Activated CD8-positive, alpha-beta T cell treated with anti-CD3 and anti-CD28 coated beads, Interleukin-2, amount 10 ng/mL, durations not matched to agents 7 days and 5 days (primary cell): ENCODE data around the gene MAT2A. TPM values are rescaled to one million over a fixed set of nuclear protein-coding genes. Genes with fewer than 3 reads are reported as not detected.
A peak's percentile ranks its signal among the peaks of the same experiment; 100 is the strongest.
"Not testable (repeated sequence)": the region's sequence is repeated elsewhere in the genome, so short reads cannot be mapped to it uniquely, and the experiment has no call there.

Experiments
- ATAC-seq: fragments of 150-1000 bp; cut with Tn5 transposase; one replicate; pipeline ENCODE4 v1.10.0; 2021; ENCODE audit warnings: moderate library complexity
- CTCF ChIA-PET: fragments of 350-600 bp; sonication (Branson Sonifier 250); formaldehyde crosslinking; loops from one replicate; lab custom pipeline; 2021; ENCODE audit warnings: antibody characterized with exemption; lab: Charles Lee
- POLR2A ChIA-PET: fragments of 350-600 bp; sonication (Branson Sonifier 250); formaldehyde crosslinking; loops from one replicate; lab custom pipeline; 2021; ENCODE audit warnings: antibody characterized with exemption; lab: Charles Lee
- DNase-seq: peaks from one replicate; pipeline ENCODE4 v3.0.0-alpha.2; 2020
- H3K27ac Mint-ChIP-seq: one replicate; pipeline ENCODE4 v1.8.0; 2021; ENCODE audit warnings: mild to moderate bottlenecking, mixed read lengths
- H3K27me3 Mint-ChIP-seq: one replicate; pipeline ENCODE4 v1.8.0; 2021; ENCODE audit warnings: low read depth, mixed read lengths
- H3K36me3 Mint-ChIP-seq: one replicate; pipeline ENCODE4 v1.8.0; 2021; ENCODE audit warnings: low read depth, mixed read lengths
- H3K4me1 Mint-ChIP-seq: one replicate; pipeline ENCODE4 v1.8.0; 2021; ENCODE audit warnings: low read depth, mixed read lengths
- H3K4me3 Mint-ChIP-seq: one replicate; pipeline ENCODE4 v1.8.0; 2021; ENCODE audit warnings: mild to moderate bottlenecking, mixed read lengths
- H3K9me3 Mint-ChIP-seq: one replicate; pipeline ENCODE4 v1.8.0; 2022; ENCODE audit warnings: mixed read lengths; ENCODE audit not compliant: insufficient read depth
- total RNA-seq, 2 experiments: library from RNA; stranded (reverse); gene quantifications; one replicate each; pipeline ENCODE4 v1.2.3, GENCODE V29; 2021

MAT2A gene
- total RNA-seq, 2 experiments from 2014 or later: 264 to 273 TPM

DNA sequence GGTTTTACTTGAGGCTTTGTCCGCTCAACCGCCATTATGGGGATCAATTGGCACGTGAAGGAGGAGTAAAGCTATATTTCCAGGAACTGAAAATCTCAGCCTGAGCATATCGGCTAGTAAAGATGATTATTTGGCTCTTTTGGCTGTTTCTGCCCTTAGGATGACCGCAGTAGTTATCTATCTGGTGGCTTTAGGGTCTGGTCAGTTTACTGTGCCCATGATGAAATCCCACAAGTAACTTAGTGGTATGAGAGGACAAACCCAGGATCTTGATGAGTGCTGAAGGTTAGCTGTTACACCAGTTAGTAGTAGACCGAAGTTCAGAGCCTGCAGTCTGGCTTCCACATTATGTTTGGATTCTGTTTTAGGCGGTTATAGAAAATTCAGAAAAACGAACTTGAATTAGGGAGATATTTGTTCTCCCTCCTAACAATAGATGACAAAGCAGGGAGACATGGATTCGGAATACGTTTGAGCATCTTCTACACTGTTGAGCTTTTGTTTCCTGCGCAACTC is 1.2 kb downstream of the MAT2A start:
- Mint-ChIP-seq H3K36me3 (peaks cover 59% of the 10 kb centered on the region), H3K27me3 (no peaks in the 10 kb centered on the region), H3K9me3 (no peaks in the 10 kb centered on the region), H3K27ac (peak overlapping the region; percentile 89), H3K4me3 (peak overlapping the region; percentile 96), H3K4me1 (peaks cover 60% of the 10 kb centered on the region)
- POLR2A ChIA-PET: interaction anchor here (1.1 to 4.5 kb wide), 14 partner anchors 11 to 216 kb away, joined by 3 to 88 read pairs (median 6); partner anchors contain the start of genes RNF181, SH2D6, TGOLN2 and USP39
- DNase-seq: no peak
- CTCF ChIA-PET: interaction anchor here (0.8 to 12.6 kb wide), 8 partner anchors 11 to 273 kb away, joined by 3 to 133 read pairs (median 3); partner anchors contain the start of genes ELMOD3, RETSAT and SH2D6
- ATAC-seq: no peak

DNA sequence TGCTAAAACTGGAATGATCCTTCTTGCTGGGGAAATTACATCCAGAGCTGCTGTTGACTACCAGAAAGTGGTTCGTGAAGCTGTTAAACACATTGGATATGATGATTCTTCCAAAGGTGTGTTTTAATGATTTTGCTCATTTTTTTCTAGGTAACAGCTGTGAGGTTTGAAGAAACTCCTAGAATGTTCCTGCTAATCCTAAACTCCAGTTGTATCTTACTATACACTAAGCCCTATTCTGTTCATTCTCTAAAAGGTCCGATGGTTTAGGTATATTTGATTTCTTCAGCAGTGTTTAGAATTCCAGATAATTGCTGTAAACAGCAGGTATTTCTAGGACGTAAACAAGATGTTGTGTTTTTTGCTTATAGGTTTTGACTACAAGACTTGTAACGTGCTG is 2.3 kb downstream of the MAT2A start:
- Mint-ChIP-seq H3K4me3 (peak overlapping the region; percentile 96), H3K27ac (peak overlapping the region; percentile 34), H3K36me3 (peaks cover 68% of the 10 kb centered on the region), H3K27me3 (no peaks in the 10 kb centered on the region), H3K4me1 (peaks cover 59% of the 10 kb centered on the region), H3K9me3 (no peaks in the 10 kb centered on the region)
- DNase-seq (no peak), ATAC-seq (no peak)
- ChIA-PET POLR2A (interaction anchor here (1.0 to 4.2 kb wide), 6 partner anchors 10 to 214 kb away, joined by 4 to 61 read pairs (median 20); partner anchors contain the start of genes RNF181, SH2D6 and TGOLN2), CTCF (interaction anchor here (0.7 to 12.6 kb wide), 6 partner anchors 10 to 274 kb away, joined by 3 to 133 read pairs (median 3); partner anchors contain the start of gene SH2D6)

DNA sequence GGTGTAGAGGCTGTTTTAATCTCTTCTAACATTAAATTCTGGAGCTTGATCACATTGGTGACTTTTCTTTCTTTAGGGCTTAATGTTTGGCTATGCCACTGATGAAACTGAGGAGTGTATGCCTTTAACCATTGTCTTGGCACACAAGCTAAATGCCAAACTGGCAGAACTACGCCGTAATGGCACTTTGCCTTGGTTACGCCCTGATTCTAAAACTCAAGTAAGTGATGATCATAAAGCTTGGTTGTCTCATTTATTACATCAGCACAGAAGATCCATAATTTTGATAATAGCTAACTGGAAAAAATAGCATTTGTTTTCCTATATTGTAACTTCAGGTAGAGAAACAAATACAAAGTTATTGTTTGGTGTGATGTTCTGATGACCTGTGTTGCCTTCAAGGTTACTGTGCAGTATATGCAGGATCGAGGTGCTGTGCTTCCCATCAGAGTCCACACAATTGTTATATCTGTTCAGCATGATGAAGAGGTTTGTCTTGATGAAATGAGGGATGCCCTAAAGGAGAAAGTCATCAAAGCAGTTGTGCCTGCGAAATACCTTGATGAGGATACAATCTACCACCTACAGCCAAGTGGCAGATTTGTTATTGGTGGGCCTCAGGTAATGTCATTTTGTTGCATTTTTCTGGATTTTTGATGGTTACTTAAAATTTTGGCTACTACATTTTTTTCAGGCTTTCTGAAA is 2.9 kb downstream of the MAT2A start:
- Mint-ChIP-seq H3K27me3 (no peaks in the 10 kb centered on the region), H3K4me3 (peak overlapping the region; percentile 96), H3K9me3 (no peaks in the 10 kb centered on the region), H3K4me1 (peaks cover 52% of the 10 kb centered on the region), H3K36me3 (peaks cover 70% of the 10 kb centered on the region), H3K27ac (peak overlapping the region; percentile 31)
- DNase-seq (no peak), ATAC-seq (no peak)
- POLR2A ChIA-PET: interaction anchor here (0.8 to 4.2 kb wide), 8 partner anchors 14 to 214 kb away, joined by 3 to 61 read pairs (median 5); partner anchors contain the start of genes ELMOD3, RETSAT, RNF181 and SH2D6
- CTCF ChIA-PET: interaction anchor here (0.6 to 12.6 kb wide), 7 partner anchors 10 to 149 kb away, joined by 3 to 133 read pairs (median 3); partner anchors contain the start of gene SH2D6

DNA sequence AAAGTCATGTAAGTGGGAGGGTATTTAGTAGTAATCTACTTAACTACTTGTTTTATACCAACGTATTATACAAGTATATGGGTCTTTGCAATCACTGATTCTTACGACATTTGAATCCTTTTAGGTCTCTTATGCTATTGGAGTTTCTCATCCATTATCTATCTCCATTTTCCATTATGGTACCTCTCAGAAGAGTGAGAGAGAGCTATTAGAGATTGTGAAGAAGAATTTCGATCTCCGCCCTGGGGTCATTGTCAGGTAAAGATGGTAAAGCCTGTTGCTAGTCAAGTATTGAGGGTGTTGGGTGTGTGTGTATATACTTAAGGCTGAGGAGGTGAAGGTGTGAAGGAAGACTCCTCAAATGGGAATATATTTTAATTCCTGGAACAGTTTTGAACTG is 3.8 kb downstream of the MAT2A start:
- no peaks in the 10 kb centered on the region for H3K9me3 Mint-ChIP-seq
- peak overlapping the region; percentile 7 for H3K27ac Mint-ChIP-seq
- ChIA-PET POLR2A (interaction anchor here (2.1 to 2.7 kb wide), 2 partner anchors 13 to 123 kb away, joined by 6 to 13 read pairs; no protein-coding TSS in a partner anchor), CTCF (interaction anchor here (0.8 to 12.6 kb wide), 4 partner anchors 9 to 123 kb away, joined by 3 to 133 read pairs (median 7); no protein-coding TSS in a partner anchor)
- peaks cover 77% of the 10 kb centered on the region for H3K36me3 Mint-ChIP-seq
- DNase-seq: no peak
- H3K4me3 Mint-ChIP-seq: peak overlapping the region; percentile 96
- no peak for ATAC-seq
- H3K4me1 Mint-ChIP-seq: peaks cover 44% of the 10 kb centered on the region
- H3K27me3 Mint-ChIP-seq: no peaks in the 10 kb centered on the region

DNA sequence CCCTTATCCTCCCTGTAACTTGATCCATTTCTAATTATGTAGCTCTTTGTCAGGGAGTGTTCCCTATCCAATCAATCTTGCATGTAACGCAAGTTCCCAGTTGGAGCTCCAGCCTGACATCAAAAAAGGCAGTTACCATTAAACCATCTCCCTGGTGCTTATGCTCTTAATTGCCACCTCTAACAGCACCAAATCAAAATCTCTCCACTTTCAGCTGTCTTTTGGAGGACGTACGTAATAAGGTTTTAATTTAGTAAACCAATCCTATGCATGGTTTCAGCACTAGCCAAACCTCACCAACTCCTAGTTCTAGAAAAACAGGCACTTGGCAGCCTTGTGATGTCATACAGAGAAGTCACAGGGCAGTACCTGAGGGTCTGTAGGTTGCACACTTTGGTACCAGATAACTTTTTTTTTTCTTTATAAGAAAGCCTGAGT is 5.3 kb downstream of the MAT2A start:
- CTCF ChIA-PET: interaction anchor here (0.7 to 12.6 kb wide), 4 partner anchors 7 to 125 kb away, joined by 3 to 133 read pairs (median 7); partner anchors contain the start of gene GGCX
- not testable (repeated sequence) for H3K4me3 Mint-ChIP-seq, DNase-seq, ATAC-seq, H3K27me3 Mint-ChIP-seq, H3K9me3 Mint-ChIP-seq
- POLR2A ChIA-PET: interaction anchor here (0.8 to 2.7 kb wide), 5 partner anchors 12 to 130 kb away, joined by 3 to 13 read pairs (median 4); partner anchors contain the start of gene RNF181
- Mint-ChIP-seq H3K4me1 (peaks cover 43% of the 10 kb centered on the region), H3K36me3 (peaks cover 80% of the 10 kb centered on the region), H3K27ac (peak overlapping the region; percentile 54)

DNA sequence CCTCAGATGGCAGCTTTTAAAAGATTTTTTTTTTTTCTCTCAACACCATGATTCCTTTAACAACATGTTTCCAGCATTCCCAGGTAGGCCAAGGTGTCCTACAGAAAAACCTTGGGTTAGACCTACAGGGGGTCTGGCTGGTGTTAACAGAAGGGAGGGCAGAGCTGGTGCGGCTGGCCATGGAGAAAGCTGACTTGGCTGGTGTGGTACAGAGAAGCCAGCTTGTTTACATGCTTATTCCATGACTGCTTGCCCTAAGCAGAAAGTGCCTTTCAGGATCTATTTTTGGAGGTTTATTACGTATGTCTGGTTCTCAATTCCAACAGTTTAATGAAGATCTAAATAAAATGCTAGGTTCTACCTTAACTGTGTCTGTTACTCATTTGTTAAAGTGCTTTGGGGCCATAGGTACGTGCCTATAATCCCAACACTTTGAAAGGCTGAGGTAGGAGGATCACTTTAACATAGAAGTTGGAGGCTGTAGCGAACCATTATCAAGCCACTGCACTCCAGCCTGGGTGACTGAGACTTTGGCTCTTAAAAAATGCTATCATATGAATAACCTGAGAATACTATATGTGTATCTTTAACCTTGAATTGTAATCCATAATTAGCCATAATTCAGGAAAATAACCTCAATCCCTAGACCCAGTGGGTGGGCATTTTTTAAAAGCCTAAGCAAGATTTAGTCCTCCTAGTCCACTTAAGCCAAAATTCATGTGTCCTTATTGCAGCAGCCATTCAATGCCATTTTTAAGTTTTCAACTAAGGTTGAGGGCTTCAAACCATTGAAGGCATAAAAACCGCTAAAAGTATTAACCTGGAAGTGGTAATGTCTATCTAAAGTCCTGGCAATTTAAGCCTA is 6.2 kb downstream of the MAT2A start:
- ChIA-PET CTCF (interaction anchor here (1.0 to 1.8 kb wide), 7 partner anchors 11 to 125 kb away, joined by 3 to 24 read pairs (median 4); partner anchors contain the start of gene GGCX), POLR2A (interaction anchor here (0.6 to 1.6 kb wide), 9 partner anchors 10 to 226 kb away, joined by 3 to 5 read pairs (median 4); partner anchors contain the start of gene SH2D6)
- H3K36me3 Mint-ChIP-seq: peaks cover 77% of the 10 kb centered on the region
- not testable (repeated sequence) for H3K27me3 Mint-ChIP-seq, H3K9me3 Mint-ChIP-seq, DNase-seq, H3K4me3 Mint-ChIP-seq, ATAC-seq
- H3K27ac Mint-ChIP-seq: peak overlapping the region; percentile 28
- peaks cover 43% of the 10 kb centered on the region for H3K4me1 Mint-ChIP-seq

DNA sequence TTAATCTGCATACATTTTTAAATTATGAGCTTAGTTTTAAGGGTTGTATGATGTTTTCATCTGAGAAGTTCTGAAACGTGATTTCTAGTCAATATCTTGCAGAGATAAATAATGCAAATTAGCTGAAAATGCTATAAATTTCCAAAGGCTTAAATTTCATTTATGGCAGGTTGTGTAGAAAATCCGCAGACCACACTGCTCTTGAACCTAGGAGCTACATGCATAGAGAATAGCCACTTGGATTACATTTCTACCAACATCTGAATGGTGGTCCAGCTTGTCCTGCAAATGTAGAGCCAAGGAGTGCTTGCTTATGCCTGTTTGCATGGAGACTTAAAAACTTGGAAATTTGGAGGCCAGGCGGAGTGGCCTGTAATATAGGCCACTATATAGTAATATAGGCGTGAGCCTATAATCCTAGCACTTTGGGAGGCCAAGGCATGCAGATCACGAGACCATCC is 6.8 kb downstream of the MAT2A start:
- POLR2A ChIA-PET: interaction anchor here (0.6 to 1.6 kb wide), 7 partner anchors 11 to 227 kb away, joined by 3 to 5 read pairs (median 5); partner anchors contain the start of gene SH2D6
- H3K9me3 Mint-ChIP-seq: no peaks in the 10 kb centered on the region
- H3K4me1 Mint-ChIP-seq: peaks cover 36% of the 10 kb centered on the region
- DNase-seq: no peak
- CTCF ChIA-PET: interaction anchor here (1.0 to 1.8 kb wide), 5 partner anchors 11 to 126 kb away, joined by 3 to 24 read pairs (median 4); no protein-coding TSS in a partner anchor
- H3K27me3 Mint-ChIP-seq: no peaks in the 10 kb centered on the region
- peaks cover 71% of the 10 kb centered on the region for H3K36me3 Mint-ChIP-seq
- H3K27ac Mint-ChIP-seq: no peak overlapping the region
- no peak for ATAC-seq
- no peak overlapping the region for H3K4me3 Mint-ChIP-seq

DNA sequence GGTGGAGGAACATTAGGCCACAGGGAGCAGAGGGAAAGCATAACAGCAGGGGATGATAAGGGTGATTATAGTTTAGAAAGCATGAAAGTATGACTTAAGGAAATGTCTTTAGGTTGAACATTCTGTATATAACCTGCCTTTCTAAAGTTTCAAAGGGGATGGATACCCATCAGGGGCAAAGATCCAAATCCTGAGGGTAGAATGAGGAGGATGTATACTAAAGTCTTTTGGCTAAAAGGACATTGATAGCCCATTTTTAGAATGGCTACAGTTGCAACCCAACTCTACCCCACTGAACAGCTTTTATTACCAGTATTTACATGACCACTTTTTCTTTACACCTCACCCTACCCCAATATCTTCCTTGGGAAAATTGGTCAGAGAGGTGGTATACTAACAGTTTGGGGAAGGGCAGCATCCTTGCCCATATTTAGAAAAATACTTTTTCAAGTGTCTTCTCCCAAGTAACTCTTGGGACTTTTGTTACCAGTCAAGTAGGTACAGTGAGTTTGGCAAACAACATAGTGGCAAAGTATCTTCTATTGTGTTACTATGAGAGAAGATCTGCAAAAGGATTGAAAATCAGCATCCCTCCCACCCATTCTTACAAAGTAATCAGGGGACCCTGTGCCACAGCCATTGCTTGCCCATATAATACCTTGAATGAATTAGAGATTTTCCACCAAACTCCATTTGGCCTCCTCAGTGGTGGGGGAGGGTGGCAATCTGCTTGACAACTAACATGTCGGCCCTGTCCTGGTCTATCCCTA is 8.3 kb downstream of the MAT2A start:
- no peak for DNase-seq
- peak overlapping the region; percentile 30 for H3K27ac Mint-ChIP-seq
- H3K9me3 Mint-ChIP-seq: no peaks in the 10 kb centered on the region
- peaks cover 26% of the 10 kb centered on the region for H3K4me1 Mint-ChIP-seq
- H3K36me3 Mint-ChIP-seq: peaks cover 67% of the 10 kb centered on the region
- no peak overlapping the region for H3K4me3 Mint-ChIP-seq
- no peak for ATAC-seq
- POLR2A ChIA-PET: interaction anchor here (1.2 to 7.1 kb wide), 3 partner anchors 8 to 13 kb away, joined by 6 to 51 read pairs (median 7); partner anchors contain the start of gene MAT2A
- H3K27me3 Mint-ChIP-seq: no peaks in the 10 kb centered on the region
- CTCF ChIA-PET: interaction anchor here (1.4 to 7.6 kb wide), 3 partner anchors 125 to 155 kb away, joined by 9 to 263 read pairs (median 24); partner anchors contain the start of gene SH2D6

DNA sequence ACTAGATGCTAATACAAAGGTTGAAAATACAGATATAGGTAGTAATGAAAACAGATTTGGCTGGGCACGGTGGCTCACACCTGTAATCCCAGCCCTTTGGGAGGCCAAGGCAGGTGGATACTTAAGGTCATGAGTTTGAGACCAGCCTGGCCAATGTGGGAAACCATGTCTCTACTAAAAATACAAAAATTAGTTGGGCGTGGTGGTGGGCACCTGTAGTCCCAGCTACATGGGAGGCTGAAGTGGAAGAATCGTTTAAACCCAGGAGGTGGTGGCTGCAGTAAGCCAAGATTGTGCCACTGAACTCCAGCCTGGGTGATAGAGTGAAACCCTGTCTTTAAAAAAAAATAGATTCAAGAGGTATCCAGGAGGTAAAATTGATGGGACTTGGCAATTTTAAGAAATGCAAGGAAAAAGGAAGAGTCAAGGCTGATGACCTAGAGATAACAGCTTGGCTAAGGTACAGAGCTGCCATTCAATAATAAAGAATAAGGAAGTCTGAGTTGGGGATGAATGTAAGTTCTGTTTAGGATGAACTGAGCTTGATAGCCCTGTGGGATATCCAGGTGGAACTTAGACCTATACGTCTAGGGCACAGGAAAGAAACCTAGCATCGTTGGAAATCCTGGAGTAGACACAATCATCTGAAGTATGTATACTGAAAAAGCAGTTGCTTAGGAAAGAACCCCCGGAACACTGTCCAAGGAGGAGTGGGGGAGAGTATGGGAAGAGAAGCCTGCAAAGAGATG is 9.1 kb downstream of the MAT2A start:
- DNase-seq (no peak), ATAC-seq (no peak)
- peaks cover 20% of the 10 kb centered on the region for H3K4me1 Mint-ChIP-seq
- no peaks in the 10 kb centered on the region for H3K27me3 Mint-ChIP-seq
- peaks cover 65% of the 10 kb centered on the region for H3K36me3 Mint-ChIP-seq
- no peaks in the 10 kb centered on the region for H3K9me3 Mint-ChIP-seq
- CTCF ChIA-PET: interaction anchor here (0.6 to 7.6 kb wide), 9 partner anchors 10 to 237 kb away, joined by 3 to 263 read pairs (median 5); partner anchors contain the start of genes GGCX, MAT2A and SH2D6
- no peak overlapping the region for H3K4me3 Mint-ChIP-seq
- POLR2A ChIA-PET: interaction anchor here (1.2 to 7.1 kb wide), 3 partner anchors 8 to 11 kb away, joined by 3 to 51 read pairs (median 6); partner anchors contain the start of gene MAT2A
- peak overlapping the region; percentile 10 for H3K27ac Mint-ChIP-seq
